GM10248 (cell line): ENCODE data around the gene CTSD.
"Not testable (repeated sequence)": the region's sequence is repeated elsewhere in the genome, so short reads cannot be mapped to it uniquely, and the experiment has no call there.

Experiments used
- CTCF ChIA-PET: fragments of 300-600 bp; sonication (Branson Sonifier 250); formaldehyde crosslinking; extraction: SDS; loops from one replicate; lab custom pipeline; 2021; ENCODE audit warnings: antibody characterized with exemption; lab: Yijun Ruan, JAX
- POLR2A ChIA-PET: fragments of 350-650 bp; sonication (Branson Sonifier 250); formaldehyde crosslinking; extraction: SDS; loops from one replicate; lab custom pipeline; 2020; ENCODE audit warnings: antibody characterized with exemption; lab: Yijun Ruan, JAX
- DNase-seq: peaks from one replicate; pipeline ENCODE4 v3.0.0; 2012; ENCODE audit errors: extremely low spot score
- CTCF ChIP-seq: IDR thresholded peaks from 2 replicates; pipeline ENCODE4 v1.5.1; 2012; ENCODE audit warnings: mild to moderate bottlenecking, low read depth; ENCODE audit errors: extremely low read depth, missing control alignments, control extremely low read depth

CTSD gene

GRCh38 chr11:1805525-1805924 is 41.8 kb upstream of the CTSD start:
- DNase-seq = no peak
- ChIA-PET CTCF (interaction anchor here (0.8 to 3.6 kb wide), 4 partner anchors 28 to 153 kb away, joined by 5 to 18 read pairs (median 6); no protein-coding TSS in a partner anchor), POLR2A (no interaction called here)
- no peak for TF ChIP-seq CTCF

GRCh38 chr11:1803835-1804519 is 40.2 kb upstream of the CTSD start:
- DNase-seq, POLR2A ChIA-PET: not testable (repeated sequence)
- CTCF ChIA-PET = interaction anchor here (0.8 to 1.8 kb wide), 2 partner anchors 9 to 112 kb away, joined by 3 to 5 read pairs; no protein-coding TSS in a partner anchor

- TF ChIP-seq CTCF = no peak
- ChIA-PET CTCF (interaction anchor here (0.8 kb wide), 1 partner anchor 8 kb away, joined by 3 read pairs; no protein-coding TSS in a partner anchor), POLR2A (no interaction called here)
- DNase-seq = no peak
Measured at GRCh38 chr11:1803246-1803645, 39.5 kb upstream of the CTSD start.

GRCh38 chr11:1797391-1798125 is 33.8 kb upstream of the CTSD start:
- no peak for DNase-seq
- ChIA-PET CTCF (interaction anchor here (1.3 to 1.5 kb wide), 2 partner anchors 39 to 355 kb away, joined by 3 read pairs; no protein-coding TSS in a partner anchor), POLR2A (no interaction called here)
- no peak for TF ChIP-seq CTCF

GRCh38 chr11:1796413-1797011 is 32.8 kb upstream of the CTSD start:
- POLR2A ChIA-PET = no interaction called here
- no peak for TF ChIP-seq CTCF
- CTCF ChIA-PET = interaction anchor here (1.0 to 1.5 kb wide), 3 partner anchors 38 to 356 kb away, joined by 3 read pairs; no protein-coding TSS in a partner anchor
- DNase-seq = no peak

GRCh38 chr11:1793081-1793480 is 29.4 kb upstream of the CTSD start:
- ChIA-PET POLR2A (no interaction called here), CTCF (interaction anchor here (1.2 kb wide), 1 partner anchor 99 kb away, joined by 4 read pairs; no protein-coding TSS in a partner anchor)
- TF ChIP-seq CTCF = no peak
- no peak for DNase-seq

GRCh38 chr11:1792461-1792860 is 28.7 kb upstream of the CTSD start:
- ChIA-PET CTCF (no interaction called here), POLR2A (no interaction called here)
- no peak for DNase-seq
- TF ChIP-seq CTCF = no peak
